Rectal smooth muscle tissue (tissue), 1 donor: ENCODE results near the gene MKX.
A peak's percentile ranks its signal among the peaks of the same experiment; 100 is the strongest.

ENCODE experiments used
- H3K27ac ChIP-seq: one replicate; pipeline ENCODE4 v1.7.0; 2013; ENCODE audit warnings: low read depth, low read length, inconsistent platforms
- H3K27me3 ChIP-seq: one replicate; pipeline ENCODE4 v1.7.0; 2013; ENCODE audit warnings: low read length; ENCODE audit not compliant: control insufficient read depth, insufficient read depth
- H3K36me3 ChIP-seq: one replicate; pipeline ENCODE4 v1.7.0; 2013; ENCODE audit warnings: low read length; ENCODE audit not compliant: control insufficient read depth, insufficient read depth
- H3K4me1 ChIP-seq: one replicate; pipeline ENCODE4 v1.7.0; 2013; ENCODE audit warnings: low read length; ENCODE audit not compliant: control insufficient read depth, insufficient read depth
- H3K4me3 ChIP-seq: one replicate; pipeline ENCODE4 v1.7.0; 2013; ENCODE audit warnings: low read length
- H3K9ac ChIP-seq: one replicate; pipeline ENCODE4 v1.7.0; 2013; ENCODE audit warnings: low read length

The MKX gene

GRCh38 chr10:27748601-27749000 lies 3.0 kb upstream of the MKX start:
- Histone ChIP-seq H3K27ac (no peak overlapping the region), H3K36me3 (no peaks in the 10 kb centered on the region), H3K27me3 (peaks cover 22% of the 10 kb centered on the region), H3K4me1 (peaks cover 5% of the 10 kb centered on the region), H3K9ac (no peak overlapping the region), H3K4me3 (no peak overlapping the region)

- no peak overlapping the region for H3K4me3 ChIP-seq
Observed at GRCh38 chr10:27747096-27747451, 1.5 kb upstream of the MKX start.

GRCh38 chr10:27746397-27747095 lies 927 bp upstream of the MKX start:
- Histone ChIP-seq H3K36me3 (no peaks in the 10 kb centered on the region), H3K4me3 (peak overlapping the region; percentile 59), H3K9ac (no peak overlapping the region), H3K27me3 (peaks cover 31% of the 10 kb centered on the region), H3K4me1 (peaks cover 5% of the 10 kb centered on the region), H3K27ac (no peak overlapping the region)

More at GRCh38 chr10:27747096-27747451, 1.5 kb upstream of the MKX start:
- Histone ChIP-seq H3K27me3 (peaks cover 28% of the 10 kb centered on the region), H3K4me1 (peaks cover 5% of the 10 kb centered on the region), H3K36me3 (no peaks in the 10 kb centered on the region), H3K27ac (no peak overlapping the region), H3K9ac (no peak overlapping the region)

GRCh38 chr10:27744802-27745731 lies 552 bp downstream of the MKX start:
- Histone ChIP-seq H3K36me3 (no peaks in the 10 kb centered on the region), H3K27me3 (peaks cover 37% of the 10 kb centered on the region), H3K27ac (no peak overlapping the region), H3K4me1 (peaks cover 5% of the 10 kb centered on the region), H3K4me3 (peak overlapping the region; percentile 59), H3K9ac (no peak overlapping the region)

- H3K36me3 ChIP-seq = no peaks in the 10 kb centered on the region
- peaks cover 5% of the 10 kb centered on the region for H3K4me1 ChIP-seq
- no peak overlapping the region for H3K27ac ChIP-seq
- H3K27me3 ChIP-seq = peaks cover 37% of the 10 kb centered on the region
- no peak overlapping the region for H3K9ac ChIP-seq
- peak overlapping the region; percentile 59 for H3K4me3 ChIP-seq
Observed at GRCh38 chr10:27743877-27744801, 1.5 kb downstream of the MKX start.

GRCh38 chr10:27743012-27743876 lies 2.4 kb downstream of the MKX start:
- Histone ChIP-seq H3K4me3 (peak overlapping the region; percentile 59), H3K4me1 (peaks cover 5% of the 10 kb centered on the region), H3K27me3 (peaks cover 37% of the 10 kb centered on the region), H3K9ac (no peak overlapping the region), H3K27ac (peak overlapping the region; percentile 64), H3K36me3 (no peaks in the 10 kb centered on the region)

GRCh38 chr10:27742195-27743011 lies 3.2 kb downstream of the MKX start:
- Histone ChIP-seq H3K9ac (no peak overlapping the region), H3K36me3 (no peaks in the 10 kb centered on the region), H3K4me1 (peaks cover 5% of the 10 kb centered on the region), H3K4me3 (peak overlapping the region; percentile 59), H3K27me3 (peaks cover 37% of the 10 kb centered on the region), H3K27ac (peak overlapping the region; percentile 64)

GRCh38 chr10:27741173-27742091 lies 4.2 kb downstream of the MKX start:
- Histone ChIP-seq H3K36me3 (no peaks in the 10 kb centered on the region), H3K9ac (no peak overlapping the region), H3K27ac (no peak overlapping the region), H3K4me3 (peak overlapping the region; percentile 59), H3K27me3 (peaks cover 31% of the 10 kb centered on the region), H3K4me1 (peaks cover 5% of the 10 kb centered on the region)

- H3K4me1 ChIP-seq = no peaks in the 10 kb centered on the region
- H3K27ac ChIP-seq = no peak overlapping the region
- H3K4me3 ChIP-seq = no peak overlapping the region
- no peaks in the 10 kb centered on the region for H3K36me3 ChIP-seq
- H3K27me3 ChIP-seq = peaks cover 4% of the 10 kb centered on the region
- no peak overlapping the region for H3K9ac ChIP-seq
Observed at GRCh38 chr10:27736396-27736795, 9.2 kb downstream of the MKX start.

- no peak overlapping the region for H3K9ac ChIP-seq
- H3K36me3 ChIP-seq = no peaks in the 10 kb centered on the region
- H3K4me3 ChIP-seq = no peak overlapping the region
- H3K27me3 ChIP-seq = no peaks in the 10 kb centered on the region
- H3K27ac ChIP-seq = no peak overlapping the region
- no peaks in the 10 kb centered on the region for H3K4me1 ChIP-seq
Observed at GRCh38 chr10:27730041-27730440, 15.6 kb downstream of the MKX start.
